HCT116 (cell line): Measurements from ENCODE around the gene RMDN2. TPM values are rescaled to one million over a fixed set of nuclear protein-coding genes. Genes with fewer than 3 reads are reported as not detected.
A peak's percentile ranks its signal among the peaks of the same experiment; 100 is the strongest.

Experiments used
- ATAC-seq: fragments of 200-7000 bp; cut with Tn5 transposase; 2 replicates; pipeline ENCODE4 v1.9.1; 2020; ENCODE audit warnings: mild to moderate bottlenecking, moderate library complexity
- BruUV-seq: library from RNA; stranded (reverse); fragments of 400-500 nt; replicated peaks from 2 replicates; lab custom pipeline; 2021; lab: Mats Ljungman, UMichigan
- CTCF ChIA-PET: fragments of 300-600 bp; sonication (Branson Sonifier 250); formaldehyde crosslinking; loops from one replicate; lab custom pipeline; 2021; ENCODE audit warnings: antibody characterized with exemption; lab: Charles Lee
- POLR2A ChIA-PET: fragments of 300-600, 350-600 bp; sonication (Branson Sonifier 250); formaldehyde crosslinking; loops from one replicate; lab custom pipeline; 2021; ENCODE audit warnings: antibody characterized with exemption; lab: Charles Lee
- RAD21 ChIA-PET, 2 experiments: fragments of 300-600 bp; sonication (Branson Sonifier 250); formaldehyde crosslinking; loops; one replicate each; lab custom pipeline; 2023; ENCODE audit warnings: low total read pairs in 2 of 2; ENCODE audit not compliant: uncharacterized antibody in 2 of 2, unreplicated experiment in 2 of 2, low non-redundant PET in 1 of 2; lab: Charles Lee
- DNase-seq: peaks from one replicate; pipeline ENCODE4 v3.0.0-alpha.2; 2010; ENCODE audit warnings: low read depth, low spot score
- H2AFZ ChIP-seq: fragments of 200-600 bp; shearing (Covaris generic), sonication (generic); 2 replicates; pipeline ENCODE4 v1.6.1; 2017; ENCODE audit warnings: low read depth, mixed run types, mixed read lengths, antibody characterized with exemption, low read length; ENCODE audit not compliant: poor library complexity, severe bottlenecking
- H3K27ac ChIP-seq: 2 replicates; pipeline ENCODE4 v1.5.1; 2012; ENCODE audit warnings: low read depth, low read length
- H3K27me3 ChIP-seq: fragments of 200-600 bp; sonication (generic); 2 replicates; pipeline ENCODE4 v1.6.1; 2016; ENCODE audit warnings: mixed run types, low read length, mixed read lengths; ENCODE audit not compliant: insufficient read depth
- H3K36me3 ChIP-seq, 2 experiments: fragments of 200-500 bp in 1 of 2; fragments of 200-600 bp in 1 of 2; sonication (Bioruptor generic) in 1 of 2; sonication (generic) in 1 of 2; 2 replicates each; pipeline versions ENCODE4 v1.5.1 to v1.6.1; 2014 to 2016; ENCODE audit warnings: low read length in 2 of 2, inconsistent platforms in 1 of 2, mixed read lengths in 1 of 2, mixed run types in 1 of 2; ENCODE audit not compliant: insufficient read depth in 2 of 2, control insufficient read depth in 1 of 2
- H3K4me1 ChIP-seq, 2 experiments: fragments of 200-600 bp in 1 of 2; sonication (generic) in 1 of 2; 2 replicates each; pipeline versions ENCODE4 v1.5.1 to v1.6.1; 2012 to 2017; ENCODE audit warnings: low read length in 2 of 2, inconsistent platforms in 1 of 2, mild to moderate bottlenecking in 1 of 2, mixed read lengths in 1 of 2, mixed run types in 1 of 2, moderate library complexity in 1 of 2; ENCODE audit not compliant: insufficient read depth in 2 of 2, control insufficient read depth in 1 of 2
- H3K4me2 ChIP-seq: fragments of 200-600 bp; sonication (generic); 2 replicates; pipeline ENCODE4 v1.6.1; 2017; ENCODE audit warnings: mixed run types, low read length, mixed read lengths
- H3K4me3 ChIP-seq, 2 experiments: fragments of 200-600 bp in 1 of 2; sonication (generic) in 1 of 2; replicated peaks in 1 of 2; 2 replicates each; pipeline ENCODE4 v1.5.1; 2011 to 2016; ENCODE audit warnings: low read length in 2 of 2, control low read depth in 1 of 2, low read depth in 1 of 2, mild to moderate bottlenecking in 1 of 2, mixed read lengths in 1 of 2, mixed run types in 1 of 2
- H3K79me2 ChIP-seq: fragments of 200-600 bp; sonication (generic); 2 replicates; pipeline ENCODE4 v1.6.1; 2017; ENCODE audit warnings: mild to moderate bottlenecking, mixed run types, low read length, moderate library complexity, mixed read lengths; ENCODE audit not compliant: insufficient read depth
- H3K9ac ChIP-seq: fragments of 200-600 bp; sonication (generic); 2 replicates; pipeline ENCODE4 v1.6.1; 2016; ENCODE audit warnings: low read length, mixed read lengths
- H3K9me2 ChIP-seq: fragments of 200-600 bp; sonication (generic), shearing (Covaris generic); 2 replicates; pipeline ENCODE4 v1.6.1; 2017; ENCODE audit warnings: mixed run types, mild to moderate bottlenecking, moderate library complexity; ENCODE audit not compliant: insufficient read depth
- H3K9me3 ChIP-seq, 2 experiments: fragments of 200-500 bp in 1 of 2; fragments of 200-600 bp in 1 of 2; sonication (Bioruptor generic) in 1 of 2; sonication (generic) in 1 of 2; 2 replicates each; pipeline ENCODE4 v1.6.1; 2014 to 2017; ENCODE audit warnings: low read length in 2 of 2, mixed read lengths in 2 of 2, inconsistent platforms in 1 of 2, low read depth in 1 of 2, mild to moderate bottlenecking in 1 of 2, mixed run types in 1 of 2, moderate library complexity in 1 of 2; ENCODE audit not compliant: control insufficient read depth in 1 of 2, insufficient read depth in 1 of 2
- H4K20me1 ChIP-seq: fragments of 200-600 bp; sonication (generic), shearing (Covaris generic); 2 replicates; pipeline ENCODE4 v1.6.1; 2017; ENCODE audit warnings: mixed run types, mild to moderate bottlenecking, moderate library complexity; ENCODE audit not compliant: insufficient read depth
- ATF3 ChIP-seq: IDR thresholded peaks from 2 replicates; pipeline ENCODE4 v1.6.1; 2012
- CBX3 ChIP-seq: IDR thresholded peaks from 2 replicates; pipeline ENCODE4 v1.6.1; 2012; ENCODE audit warnings: low read depth
- CEBPB ChIP-seq: IDR thresholded peaks from 2 replicates; pipeline ENCODE4 v1.6.1; 2012; ENCODE audit warnings: low read depth
- CTCF ChIP-seq, 3 experiments: fragments of 200-600 bp in 1 of 3; sonication (generic) in 1 of 3; IDR thresholded peaks in 2 of 3; conservative IDR thresholded peaks in 1 of 3; 2 replicates each; pipeline ENCODE4 v1.5.1; 2012 to 2017; ENCODE audit warnings: low read depth in 2 of 3, low read length in 2 of 3, antibody characterized with exemption in 1 of 3, borderline replicate concordance in 1 of 3, control low read depth in 1 of 3, mild to moderate bottlenecking in 1 of 3, mixed read lengths in 1 of 3, mixed run types in 1 of 3, moderate library complexity in 1 of 3; ENCODE audit not compliant: insufficient read depth in 1 of 3
- EGR1 ChIP-seq: IDR thresholded peaks from 2 replicates; pipeline ENCODE4 v1.6.1; 2012; ENCODE audit warnings: low read depth
- FOSL1 ChIP-seq: IDR thresholded peaks from 2 replicates; pipeline ENCODE4 v1.6.1; 2012; ENCODE audit warnings: low read depth
- MAX ChIP-seq: IDR thresholded peaks from 2 replicates; pipeline ENCODE4 v1.6.1; 2012
- POLR2A ChIP-seq: IDR thresholded peaks from 2 replicates; pipeline ENCODE4 v1.7.0; 2011; ENCODE audit warnings: borderline replicate concordance; ENCODE audit not compliant: insufficient read depth, insufficient read length; ENCODE audit errors: extremely low read depth
- POLR2AphosphoS5 ChIP-seq: IDR thresholded peaks from 2 replicates; pipeline ENCODE4 v1.6.1; 2011; ENCODE audit warnings: mild to moderate bottlenecking, low read depth, low read length, moderate library complexity
- SP1 ChIP-seq: IDR thresholded peaks from 2 replicates; pipeline ENCODE4 v1.6.1; 2012; ENCODE audit warnings: low read depth
- TCF7L2 ChIP-seq: IDR thresholded peaks from 2 replicates; pipeline ENCODE4 v1.7.0; 2011; ENCODE audit warnings: borderline replicate concordance, inconsistent platforms; ENCODE audit not compliant: insufficient read depth, insufficient read length; ENCODE audit errors: extremely low read depth
- YY1 ChIP-seq: IDR thresholded peaks from 2 replicates; pipeline ENCODE4 v1.6.1; 2011; ENCODE audit warnings: low read length, low read depth, moderate library complexity, mild to moderate bottlenecking; ENCODE audit not compliant: insufficient replicate concordance; ENCODE audit errors: extremely low read depth
- ZNF274 ChIP-seq: fragments of 200-500 bp; sonication (Bioruptor generic); IDR thresholded peaks from 2 replicates; pipeline ENCODE4 v1.6.1; 2014; ENCODE audit warnings: mild to moderate bottlenecking, low read depth, low read length, inconsistent platforms
- intact Hi-C: fragments of 100-400 bp; cut with micrococcal nuclease; formaldehyde crosslinking; loops from 2 replicates; pipeline ENCODE4 v1.10.0; 2022
- total RNA-seq: library from RNA; stranded (reverse); gene quantifications from one replicate; pipeline ENCODE4 v1.2.1, GENCODE V29; 2021; ENCODE audit not compliant: unreplicated experiment
- TF ChIP-seq, protein P1 (sequence below): IDR thresholded peaks from 2 replicates; pipeline ENCODE4 v1.6.1; 2012; ENCODE audit warnings: low read depth

The RMDN2 gene
- total RNA-seq, 1 experiment from 2014 or later, result 4.5 TPM

DNA sequence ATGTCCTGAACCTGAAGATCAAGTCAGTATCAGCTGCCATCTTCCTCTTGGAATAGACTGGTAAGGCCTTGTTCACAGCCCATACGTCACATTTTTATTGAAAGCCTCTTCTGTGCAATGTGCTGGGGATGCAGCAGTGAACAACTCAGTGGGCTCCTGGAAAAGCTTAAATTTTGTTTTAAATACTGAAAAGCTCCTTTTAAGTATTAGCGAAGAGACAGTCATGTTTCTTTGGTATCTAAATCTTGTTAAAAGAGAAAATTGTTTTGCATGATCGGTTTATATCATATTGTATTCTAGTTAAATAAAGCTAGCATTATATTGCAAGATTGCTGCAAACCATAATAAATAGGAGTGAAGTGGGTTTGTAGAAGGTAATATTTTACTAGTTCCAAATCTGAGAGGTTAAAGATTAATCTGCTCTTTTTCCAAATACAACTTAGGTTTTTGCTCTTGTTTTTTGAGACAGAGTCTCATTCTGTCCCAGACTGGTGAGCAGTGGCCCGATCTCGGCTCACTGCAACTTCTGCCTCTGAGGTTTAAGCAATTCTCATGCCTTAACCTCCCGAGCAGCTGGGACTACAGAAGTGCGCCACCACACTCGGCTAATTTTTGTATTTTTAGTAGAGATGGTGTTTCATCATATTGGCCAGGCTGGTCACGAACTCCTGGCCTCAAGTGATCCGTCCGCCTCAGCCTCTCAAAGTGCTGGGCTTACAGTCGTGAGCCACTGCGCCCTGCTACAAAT is 1.6 kb upstream of the RMDN2 start:
- TF ChIP-seq MAX, result no peak
- no peak for TF ChIP-seq EGR1
- no peak for TF ChIP-seq CEBPB
- no peak for TF ChIP-seq ATF3
- TF ChIP-seq CBX3, result no peak
- no peak for TF ChIP-seq FOSL1
- TF ChIP-seq ZNF274, result no peak
- no peak for TF ChIP-seq SP1
- Histone ChIP-seq H3K79me2 (no peaks in the 10 kb centered on the region), H3K27ac (no peak overlapping the region)

GRCh38 chr2:37926635-37927034 is 1.5 kb downstream of the RMDN2 start:
- CTCF ChIA-PET, result no interaction called here
- TF ChIP-seq CBX3 (no peak), FOSL1 (no peak), CTCF (IDR thresholded peaks at IDR 0.05 in 2 of 3, conservative IDR thresholded peaks at IDR 0.05 in 1 of 3; ENCODE audit: borderline replicate concordance in 1 of 3, insufficient read depth in 1 of 3, low read depth in 2 of 3, low read length in 2 of 3) (no peak), TCF7L2 (no peak), POLR2AphosphoS5 (no peak), YY1 (no peak), POLR2A (no peak), ZNF274 (no peak)
- TF ChIP-seq, protein P1, sequence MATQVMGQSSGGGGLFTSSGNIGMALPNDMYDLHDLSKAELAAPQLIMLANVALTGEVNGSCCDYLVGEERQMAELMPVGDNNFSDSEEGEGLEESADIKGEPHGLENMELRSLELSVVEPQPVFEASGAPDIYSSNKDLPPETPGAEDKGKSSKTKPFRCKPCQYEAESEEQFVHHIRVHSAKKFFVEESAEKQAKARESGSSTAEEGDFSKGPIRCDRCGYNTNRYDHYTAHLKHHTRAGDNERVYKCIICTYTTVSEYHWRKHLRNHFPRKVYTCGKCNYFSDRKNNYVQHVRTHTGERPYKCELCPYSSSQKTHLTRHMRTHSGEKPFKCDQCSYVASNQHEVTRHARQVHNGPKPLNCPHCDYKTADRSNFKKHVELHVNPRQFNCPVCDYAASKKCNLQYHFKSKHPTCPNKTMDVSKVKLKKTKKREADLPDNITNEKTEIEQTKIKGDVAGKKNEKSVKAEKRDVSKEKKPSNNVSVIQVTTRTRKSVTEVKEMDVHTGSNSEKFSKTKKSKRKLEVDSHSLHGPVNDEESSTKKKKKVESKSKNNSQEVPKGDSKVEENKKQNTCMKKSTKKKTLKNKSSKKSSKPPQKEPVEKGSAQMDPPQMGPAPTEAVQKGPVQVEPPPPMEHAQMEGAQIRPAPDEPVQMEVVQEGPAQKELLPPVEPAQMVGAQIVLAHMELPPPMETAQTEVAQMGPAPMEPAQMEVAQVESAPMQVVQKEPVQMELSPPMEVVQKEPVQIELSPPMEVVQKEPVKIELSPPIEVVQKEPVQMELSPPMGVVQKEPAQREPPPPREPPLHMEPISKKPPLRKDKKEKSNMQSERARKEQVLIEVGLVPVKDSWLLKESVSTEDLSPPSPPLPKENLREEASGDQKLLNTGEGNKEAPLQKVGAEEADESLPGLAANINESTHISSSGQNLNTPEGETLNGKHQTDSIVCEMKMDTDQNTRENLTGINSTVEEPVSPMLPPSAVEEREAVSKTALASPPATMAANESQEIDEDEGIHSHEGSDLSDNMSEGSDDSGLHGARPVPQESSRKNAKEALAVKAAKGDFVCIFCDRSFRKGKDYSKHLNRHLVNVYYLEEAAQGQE, result no peak

More for the DNA sequence above, 1.6 kb upstream of the RMDN2 start:
- DNase-seq (no peak), ATAC-seq (no peak)
- intact Hi-C loops, result no loop called here
- Histone ChIP-seq H2AFZ (no peak overlapping the region), H3K9ac (no peak overlapping the region), H4K20me1 (no peaks in the 10 kb centered on the region), H3K27me3 (no peaks in the 10 kb centered on the region), H3K9me3 (no peaks in the 10 kb centered on the region), H3K4me2 (no peak overlapping the region), H3K36me3 (no peaks in the 10 kb centered on the region), H3K9me2 (no peaks in the 10 kb centered on the region), H3K4me3 (no peak overlapping the region), H3K4me1 (peaks cover 2 to 13% of the 10 kb centered on the region in 2 experiments; a peak in 3 of 4 replicates)
- no TSS peak for BruUV-seq
- ChIA-PET POLR2A (no interaction called here), RAD21 (no interaction called here), CTCF (interaction anchor here (1.1 kb wide), 1 partner anchor 45 kb away, joined by 4 read pairs; no protein-coding TSS in a partner anchor)

More at GRCh38 chr2:37926635-37927034, 1.5 kb downstream of the RMDN2 start:
- Histone ChIP-seq H3K27me3 (no peaks in the 10 kb centered on the region), H2AFZ (no peak overlapping the region), H3K27ac (no peak overlapping the region), H3K9ac (no peak overlapping the region), H3K9me3 (no peaks in the 10 kb centered on the region), H3K4me2 (peak overlapping the region; percentile 82; the same call in 1 of the 2 replicates), H3K79me2 (no peaks in the 10 kb centered on the region), H3K4me3 (no peak overlapping the region), H3K36me3 (no peaks in the 10 kb centered on the region), H4K20me1 (no peaks in the 10 kb centered on the region), H3K9me2 (no peaks in the 10 kb centered on the region), H3K4me1 (peaks cover 0 to 6% of the 10 kb centered on the region in 2 experiments; a peak in 2 of 4 replicates)
- ATAC-seq (no peak), DNase-seq (no peak)
- ChIA-PET POLR2A (no interaction called here), RAD21 (no interaction called here)
- intact Hi-C loops, result no loop called here
- BruUV-seq, result no TSS peak
